ENCODE results near the gene LST1.
"Not testable (repeated sequence)": the region's sequence is repeated elsewhere in the genome, so short reads cannot be mapped to it uniquely, and the experiment has no call there.

LST1 gene

GRCh38 chr6:31587791-31588777 lies 2.0 kb downstream of the LST1 start:
- Histone ChIP-seq H3K9me3 (ENCODE audit: control insufficient read depth, insufficient read depth, low read length) (no peaks in the 10 kb centered on the region), H3K9ac (ENCODE audit: low read depth, low read length) (no peak overlapping the region), H3K36me3 (ENCODE audit: control insufficient read depth, insufficient read depth, low read length) (no peaks in the 10 kb centered on the region), H3K4me1 (ENCODE audit: control insufficient read depth, insufficient read depth, low read length) (no peaks in the 10 kb centered on the region), H3K4me3 (ENCODE audit: low read depth, low read length) (no peak overlapping the region), H3K27me3 (ENCODE audit: control insufficient read depth, insufficient read depth, low read length) (no peaks in the 10 kb centered on the region)

- Histone ChIP-seq H3K9ac (ENCODE audit: low read depth, low read length) (no peak overlapping the region), H3K36me3 (ENCODE audit: control insufficient read depth, insufficient read depth, low read length) (no peaks in the 10 kb centered on the region), H3K4me3 (ENCODE audit: low read depth, low read length) (no peak overlapping the region), H3K9me3 (ENCODE audit: control insufficient read depth, insufficient read depth, low read length) (no peaks in the 10 kb centered on the region), H3K27me3 (ENCODE audit: control insufficient read depth, insufficient read depth, low read length) (no peaks in the 10 kb centered on the region), H3K4me1 (ENCODE audit: control insufficient read depth, insufficient read depth, low read length) (no peaks in the 10 kb centered on the region)
These were observed 3.0 kb downstream of the LST1 start for GRCh38 chr6:31588871-31589650.

GRCh38 chr6:31590691-31591090 lies 4.6 kb downstream of the LST1 start:
- not testable (repeated sequence) for H3K36me3 ChIP-seq (ENCODE audit: control insufficient read depth, insufficient read depth, low read length); H3K9ac ChIP-seq (ENCODE audit: low read depth, low read length); H3K27me3 ChIP-seq (ENCODE audit: control insufficient read depth, insufficient read depth, low read length); H3K9me3 ChIP-seq (ENCODE audit: control insufficient read depth, insufficient read depth, low read length); H3K4me3 ChIP-seq (ENCODE audit: low read depth, low read length); H3K4me1 ChIP-seq (ENCODE audit: control insufficient read depth, insufficient read depth, low read length)

- no peaks in the 10 kb centered on the region for H3K4me1 ChIP-seq (ENCODE audit: control insufficient read depth, insufficient read depth, low read length)
- no peaks in the 10 kb centered on the region for H3K36me3 ChIP-seq (ENCODE audit: control insufficient read depth, insufficient read depth, low read length)
- no peak overlapping the region for H3K4me3 ChIP-seq (ENCODE audit: low read depth, low read length)
- no peaks in the 10 kb centered on the region for H3K9me3 ChIP-seq (ENCODE audit: control insufficient read depth, insufficient read depth, low read length)
- H3K9ac ChIP-seq (ENCODE audit: low read depth, low read length) = no peak overlapping the region
- no peaks in the 10 kb centered on the region for H3K27me3 ChIP-seq (ENCODE audit: control insufficient read depth, insufficient read depth, low read length)
These were observed 6.3 kb downstream of the LST1 start for GRCh38 chr6:31592396-31592771.

GRCh38 chr6:31597006-31597405 lies 10.9 kb downstream of the LST1 start:
- no peaks in the 10 kb centered on the region for H3K27me3 ChIP-seq (ENCODE audit: control insufficient read depth, insufficient read depth, low read length)
- no peaks in the 10 kb centered on the region for H3K9me3 ChIP-seq (ENCODE audit: control insufficient read depth, insufficient read depth, low read length)
- H3K4me3 ChIP-seq (ENCODE audit: low read depth, low read length) = no peak overlapping the region
- no peaks in the 10 kb centered on the region for H3K36me3 ChIP-seq (ENCODE audit: control insufficient read depth, insufficient read depth, low read length)
- H3K4me1 ChIP-seq (ENCODE audit: control insufficient read depth, insufficient read depth, low read length) = no peaks in the 10 kb centered on the region
- no peak overlapping the region for H3K9ac ChIP-seq (ENCODE audit: low read depth, low read length)

- H3K27me3 ChIP-seq (ENCODE audit: control insufficient read depth, insufficient read depth, low read length) = no peaks in the 10 kb centered on the region
- H3K36me3 ChIP-seq (ENCODE audit: control insufficient read depth, insufficient read depth, low read length) = no peaks in the 10 kb centered on the region
- no peaks in the 10 kb centered on the region for H3K9me3 ChIP-seq (ENCODE audit: control insufficient read depth, insufficient read depth, low read length)
- no peaks in the 10 kb centered on the region for H3K4me1 ChIP-seq (ENCODE audit: control insufficient read depth, insufficient read depth, low read length)
- H3K9ac ChIP-seq (ENCODE audit: low read depth, low read length) = no peak overlapping the region
- no peak overlapping the region for H3K4me3 ChIP-seq (ENCODE audit: low read depth, low read length)
These were observed 21.2 kb downstream of the LST1 start for GRCh38 chr6:31607317-31607716.

GRCh38 chr6:31609519-31610406 lies 23.7 kb downstream of the LST1 start:
- Histone ChIP-seq H3K4me3 (ENCODE audit: low read depth, low read length) (no peak overlapping the region), H3K4me1 (ENCODE audit: control insufficient read depth, insufficient read depth, low read length) (peaks cover 2% of the 10 kb centered on the region), H3K9me3 (ENCODE audit: control insufficient read depth, insufficient read depth, low read length) (no peaks in the 10 kb centered on the region), H3K27me3 (ENCODE audit: control insufficient read depth, insufficient read depth, low read length) (no peaks in the 10 kb centered on the region), H3K9ac (ENCODE audit: low read depth, low read length) (no peak overlapping the region), H3K36me3 (ENCODE audit: control insufficient read depth, insufficient read depth, low read length) (no peaks in the 10 kb centered on the region)

- Histone ChIP-seq H3K9ac (ENCODE audit: low read depth, low read length) (no peak overlapping the region), H3K36me3 (ENCODE audit: control insufficient read depth, insufficient read depth, low read length) (no peaks in the 10 kb centered on the region), H3K4me3 (ENCODE audit: low read depth, low read length) (no peak overlapping the region), H3K4me1 (ENCODE audit: control insufficient read depth, insufficient read depth, low read length) (peaks cover 9% of the 10 kb centered on the region), H3K27me3 (ENCODE audit: control insufficient read depth, insufficient read depth, low read length) (no peaks in the 10 kb centered on the region), H3K9me3 (ENCODE audit: control insufficient read depth, insufficient read depth, low read length) (no peaks in the 10 kb centered on the region)
These were observed 24.9 kb downstream of the LST1 start for GRCh38 chr6:31610968-31611367.

GRCh38 chr6:31614075-31614619 lies 28.1 kb downstream of the LST1 start:
- peaks cover 12% of the 10 kb centered on the region for H3K4me1 ChIP-seq (ENCODE audit: control insufficient read depth, insufficient read depth, low read length)
- no peaks in the 10 kb centered on the region for H3K27me3 ChIP-seq (ENCODE audit: control insufficient read depth, insufficient read depth, low read length)
- no peaks in the 10 kb centered on the region for H3K36me3 ChIP-seq (ENCODE audit: control insufficient read depth, insufficient read depth, low read length)
- no peaks in the 10 kb centered on the region for H3K9me3 ChIP-seq (ENCODE audit: control insufficient read depth, insufficient read depth, low read length)
- H3K9ac ChIP-seq (ENCODE audit: low read depth, low read length) = no peak overlapping the region
- H3K4me3 ChIP-seq (ENCODE audit: low read depth, low read length) = no peak overlapping the region

GRCh38 chr6:31614684-31615578 lies 28.9 kb downstream of the LST1 start, which contains the start of gene AIF1:
AIF1 (plus strand) TSS chr6:31615234; CDS start chr6:31615330, 96 bp downstream.
- Histone ChIP-seq H3K9me3 (ENCODE audit: control insufficient read depth, insufficient read depth, low read length) (no peaks in the 10 kb centered on the region), H3K4me3 (ENCODE audit: low read depth, low read length) (no peak within 1 kb of the TSS), H3K27me3 (ENCODE audit: control insufficient read depth, insufficient read depth, low read length) (no peaks in the 10 kb centered on the region), H3K4me1 (ENCODE audit: control insufficient read depth, insufficient read depth, low read length) (peaks cover 12% of the 10 kb centered on the region), H3K36me3 (ENCODE audit: control insufficient read depth, insufficient read depth, low read length) (no peaks in the 10 kb centered on the region), H3K9ac (ENCODE audit: low read depth, low read length) (peak within 1 kb of the TSS; percentile 8)
